ENCODE data around the gene IGSF3. TPM values are rescaled to one million over a fixed set of nuclear protein-coding genes. Genes with fewer than 3 reads are reported as not detected.

IGSF3 gene
- total and polyA plus RNA-seq, 2 donors: 6.3 to 32.5 TPM

GRCh38 chr1:116587501-116588227, 79.9 kb downstream of the IGSF3 start:
- Histone ChIP-seq H3K36me3 (ENCODE audit: insufficient read depth) (no peaks in the 10 kb centered on the region), H3K27ac (ENCODE audit: low read depth) (no peak overlapping the region), H3K4me3 (ENCODE audit: low read depth, low read length) (no peak overlapping the region), H3K4me1 (ENCODE audit: insufficient read depth) (no peaks in the 10 kb centered on the region)
- 90% methylated on average over 5 of the region's 5 CpGs for WGBS
- no peak for DNase-seq (ENCODE audit: extremely low spot score)

GRCh38 chr1:116586741-116587143, 80.8 kb downstream of the IGSF3 start:
- Histone ChIP-seq H3K36me3 (ENCODE audit: insufficient read depth) (no peaks in the 10 kb centered on the region), H3K27ac (ENCODE audit: low read depth) (no peak overlapping the region), H3K4me1 (ENCODE audit: insufficient read depth) (no peaks in the 10 kb centered on the region), H3K4me3 (ENCODE audit: low read depth, low read length) (no peak overlapping the region)
- DNase-seq (ENCODE audit: extremely low spot score): no peak
- WGBS: 79% methylated on average over 3 of the region's 3 CpGs

- no peak for DNase-seq (ENCODE audit: extremely low spot score)
- WGBS: 88% methylated on average over 1 of the region's 1 CpG
These were observed 81.6 kb downstream of the IGSF3 start for GRCh38 chr1:116585886-116586285.

GRCh38 chr1:116581323-116581885, 86.1 kb downstream of the IGSF3 start:
- no peaks in the 10 kb centered on the region for H3K4me1 ChIP-seq (ENCODE audit: insufficient read depth)
- no peak for DNase-seq (ENCODE audit: extremely low spot score)
- no peak overlapping the region for H3K27ac ChIP-seq (ENCODE audit: low read depth)
- no peak overlapping the region for H3K4me3 ChIP-seq (ENCODE audit: low read depth, low read length)
- 95% methylated on average over 3 of the region's 3 CpGs for WGBS
- H3K36me3 ChIP-seq (ENCODE audit: insufficient read depth): no peaks in the 10 kb centered on the region

More at GRCh38 chr1:116585886-116586285, 81.6 kb downstream of the IGSF3 start:
- Histone ChIP-seq H3K4me3 (ENCODE audit: low read depth, low read length) (no peak overlapping the region), H3K36me3 (ENCODE audit: insufficient read depth) (no peaks in the 10 kb centered on the region), H3K27ac (ENCODE audit: low read depth) (no peak overlapping the region), H3K4me1 (ENCODE audit: insufficient read depth) (no peaks in the 10 kb centered on the region)

GRCh38 chr1:116580446-116581322, 86.8 kb downstream of the IGSF3 start:
- no peaks in the 10 kb centered on the region for H3K36me3 ChIP-seq (ENCODE audit: insufficient read depth)
- no peaks in the 10 kb centered on the region for H3K4me1 ChIP-seq (ENCODE audit: insufficient read depth)
- no peak overlapping the region for H3K27ac ChIP-seq (ENCODE audit: low read depth)
- WGBS: 84% methylated on average over 7 of the region's 7 CpGs
- DNase-seq (ENCODE audit: extremely low spot score): no peak
- H3K4me3 ChIP-seq (ENCODE audit: low read depth, low read length): no peak overlapping the region

GRCh38 chr1:116579259-116579875, 88.2 kb downstream of the IGSF3 start:
- 73% methylated on average over 21 of the region's 21 CpGs for WGBS
- DNase-seq (ENCODE audit: extremely low spot score): no peak
- Histone ChIP-seq H3K36me3 (ENCODE audit: insufficient read depth) (no peaks in the 10 kb centered on the region), H3K4me3 (ENCODE audit: low read depth, low read length) (no peak overlapping the region), H3K4me1 (ENCODE audit: insufficient read depth) (no peaks in the 10 kb centered on the region), H3K27ac (ENCODE audit: low read depth) (no peak overlapping the region)

- no peaks in the 10 kb centered on the region for H3K36me3 ChIP-seq (ENCODE audit: insufficient read depth)
- H3K4me1 ChIP-seq (ENCODE audit: insufficient read depth): no peaks in the 10 kb centered on the region
- H3K27ac ChIP-seq (ENCODE audit: low read depth): no peak overlapping the region
- WGBS: 96% methylated on average over 1 of the region's 1 CpG
- H3K4me3 ChIP-seq (ENCODE audit: low read depth, low read length): no peak overlapping the region
- no peak for DNase-seq (ENCODE audit: extremely low spot score)
These were observed 89.0 kb downstream of the IGSF3 start for GRCh38 chr1:116578581-116578980.

GRCh38 chr1:116577759-116578314, 89.7 kb downstream of the IGSF3 start:
- no peak for DNase-seq (ENCODE audit: extremely low spot score)
- Histone ChIP-seq H3K36me3 (ENCODE audit: insufficient read depth) (no peaks in the 10 kb centered on the region), H3K4me1 (ENCODE audit: insufficient read depth) (no peaks in the 10 kb centered on the region), H3K4me3 (ENCODE audit: low read depth, low read length) (no peak overlapping the region), H3K27ac (ENCODE audit: low read depth) (no peak overlapping the region)
- 85% methylated on average over 5 of the region's 5 CpGs for WGBS

- peak; percentile 62 for DNase-seq (ENCODE audit: extremely low spot score)
These were observed 92.8 kb downstream of the IGSF3 start for GRCh38 chr1:116574581-116575291.

GRCh38 chr1:116573431-116574095, 94.0 kb downstream of the IGSF3 start:
- H3K27ac ChIP-seq (ENCODE audit: low read depth): no peak overlapping the region
- 81% methylated on average over 7 of the region's 7 CpGs for WGBS
- no peaks in the 10 kb centered on the region for H3K4me1 ChIP-seq (ENCODE audit: insufficient read depth)
- H3K4me3 ChIP-seq (ENCODE audit: low read depth, low read length): no peak overlapping the region
- no peak for DNase-seq (ENCODE audit: extremely low spot score)
- H3K36me3 ChIP-seq (ENCODE audit: insufficient read depth): no peaks in the 10 kb centered on the region

More at GRCh38 chr1:116574581-116575291, 92.8 kb downstream of the IGSF3 start:
- Histone ChIP-seq H3K27ac (ENCODE audit: low read depth) (no peak overlapping the region), H3K4me3 (ENCODE audit: low read depth, low read length) (no peak overlapping the region), H3K36me3 (ENCODE audit: insufficient read depth) (no peaks in the 10 kb centered on the region), H3K4me1 (ENCODE audit: insufficient read depth) (no peaks in the 10 kb centered on the region)
- 31% methylated on average over 11 of the region's 11 CpGs for WGBS

GRCh38 chr1:116572771-116573430, 94.6 kb downstream of the IGSF3 start:
- Histone ChIP-seq H3K4me1 (ENCODE audit: insufficient read depth) (no peaks in the 10 kb centered on the region), H3K27ac (ENCODE audit: low read depth) (no peak overlapping the region), H3K36me3 (ENCODE audit: insufficient read depth) (no peaks in the 10 kb centered on the region), H3K4me3 (ENCODE audit: low read depth, low read length) (no peak overlapping the region)
- no peak for DNase-seq (ENCODE audit: extremely low spot score)
- WGBS: 75% methylated on average over 4 of the region's 4 CpGs

GRCh38 chr1:116572099-116572498, 95.4 kb downstream of the IGSF3 start:
- Histone ChIP-seq H3K27ac (ENCODE audit: low read depth) (no peak overlapping the region), H3K4me1 (ENCODE audit: insufficient read depth) (no peaks in the 10 kb centered on the region), H3K4me3 (ENCODE audit: low read depth, low read length) (no peak overlapping the region), H3K36me3 (ENCODE audit: insufficient read depth) (no peaks in the 10 kb centered on the region)
- over 99% methylated on average over 2 of the region's 2 CpGs for WGBS
- no peak for DNase-seq (ENCODE audit: extremely low spot score)

All from urinary bladder (tissue), 4 donors.